Vagina (tissue), 2 donors: ENCODE data around the gene SFMBT2.

ENCODE experiments used
- CTCF ChIP-seq, 3 experiments: fragments of 450-650 bp in 2 of 3; fragments of 200-600 bp in 1 of 3; sonication (generic) in 1 of 3; IDR thresholded peaks; one replicate each; pipeline ENCODE4 v1.5.1; 2017 to 2019; ENCODE audit warnings: antibody characterized with exemption in 3 of 3, mild to moderate bottlenecking in 2 of 3, moderate library complexity in 2 of 3
- POLR2A ChIP-seq, 2 donors: fragments of 450-650 bp; IDR thresholded peaks; one replicate each; pipeline ENCODE4 v1.6.1; 2017; ENCODE audit warnings: antibody characterized with exemption in 2 of 2, mild to moderate bottlenecking in 2 of 2, moderate library complexity in 2 of 2
- POLR2AphosphoS5 ChIP-seq, 2 donors: sonication (generic); formaldehyde crosslinking; IDR thresholded peaks; one replicate each; pipeline ENCODE4 v1.9.0; 2017; ENCODE audit warnings: antibody characterized with exemption in 2 of 2, mild to moderate bottlenecking in 2 of 2, low read depth in 1 of 2; ENCODE audit not compliant: insufficient read depth in 1 of 2

- TF ChIP-seq POLR2A (IDR thresholded peaks at IDR 0.05), result no peak
- TF ChIP-seq CTCF (IDR thresholded peaks at IDR 0.05), result no peak
- no peak for TF ChIP-seq POLR2AphosphoS5 (IDR thresholded peaks at IDR 0.05; ENCODE audit: insufficient read depth in 1 of 2, low read depth in 1 of 2)
These were observed 180.8 kb downstream of the SFMBT2 start for GRCh38 chr10:7230036-7230435.
